OCI-LY3 (cell line): Measurements from ENCODE around the gene CTCFL.

Source experiments
- CTCF ChIP-seq: fragments of 200-600, 300-600 bp; sonication (generic); IDR thresholded peaks from 2 replicates; pipeline ENCODE4 v1.5.1; 2014; ENCODE audit warnings: antibody characterized with exemption, low read length, low read depth
- EZH2phosphoT487 ChIP-seq: fragments of 200-600 bp; shearing (Covaris generic); IDR thresholded peaks from 2 replicates; pipeline ENCODE4 v1.6.1; 2018; ENCODE audit warnings: antibody characterized with exemption, mixed run types, low read depth

- TF ChIP-seq CTCF = no peak
- TF ChIP-seq EZH2phosphoT487 = no peak
Observed at GRCh38 chr20:57451431-57451794, 73.5 kb downstream of the CTCFL start.
